Right hindlimb (tissue), 1 donor: Measurements from ENCODE around the gene PPIL3.

Experiments
- DNase-seq: peaks from one replicate; pipeline ENCODE4 v3.0.0-alpha.2; 2018

Gene PPIL3

GRCh38 chr2:200860092-200860795 lies 28.6 kb downstream of the PPIL3 start:
- DNase-seq = no peak

GRCh38 chr2:200856806-200857205 lies 32.1 kb downstream of the PPIL3 start:
- no peak for DNase-seq

GRCh38 chr2:200852605-200853004 lies 36.3 kb downstream of the PPIL3 start:
- no peak for DNase-seq

- no peak for DNase-seq
These were observed 37.3 kb downstream of the PPIL3 start for GRCh38 chr2:200851398-200852248.

GRCh38 chr2:200850512-200851256 lies 38.2 kb downstream of the PPIL3 start:
- no peak for DNase-seq

- no peak for DNase-seq
These were observed 40.9 kb downstream of the PPIL3 start for GRCh38 chr2:200847939-200848338.

- DNase-seq = no peak
These were observed 41.6 kb downstream of the PPIL3 start for GRCh38 chr2:200847269-200847668.

GRCh38 chr2:200845669-200846325 lies 43.1 kb downstream of the PPIL3 start:
- no peak for DNase-seq

- no peak for DNase-seq
These were observed 43.7 kb downstream of the PPIL3 start for GRCh38 chr2:200845194-200845593.

- DNase-seq = no peak
These were observed 44.6 kb downstream of the PPIL3 start for GRCh38 chr2:200843993-200844948.

- DNase-seq = no peak
These were observed 49.4 kb downstream of the PPIL3 start for GRCh38 chr2:200839513-200839912.

- no peak for DNase-seq
These were observed 54.2 kb downstream of the PPIL3 start for GRCh38 chr2:200834701-200835100.

GRCh38 chr2:200829258-200829655 lies 59.6 kb downstream of the PPIL3 start:
- no peak for DNase-seq

- DNase-seq = no peak
These were observed 60.2 kb downstream of the PPIL3 start for GRCh38 chr2:200828572-200829257.

- DNase-seq = no peak
These were observed 60.8 kb downstream of the PPIL3 start for GRCh38 chr2:200828104-200828503.

- no peak for DNase-seq
These were observed 67.1 kb downstream of the PPIL3 start for GRCh38 chr2:200821686-200822245.
